GM12878 (cell line): Measurements from ENCODE around the gene TSPAN15. TPM values are rescaled to one million over a fixed set of nuclear protein-coding genes. Genes with fewer than 3 reads are reported as not detected.

Experiments
- ATAC-seq: fragments of 200-7000 bp; cut with Tn5 transposase; 3 replicates; pipeline ENCODE4 v1.9.1; 2020; ENCODE audit warnings: mild to moderate bottlenecking, moderate library complexity
- BruUV-seq: library from RNA; stranded (reverse); fragments of 400-500 nt; replicated peaks from 2 replicates; lab custom pipeline; 2021; lab: Mats Ljungman, UMichigan
- CTCF ChIA-PET: fragments of 300-600 bp; sonication (Branson Sonifier 250); formaldehyde crosslinking; extraction: SDS; loops from one replicate; lab custom pipeline; 2021; ENCODE audit warnings: inconsistent platforms; lab: Yijun Ruan, JAX
- POLR2A ChIA-PET: fragments of 350-600 bp; formaldehyde crosslinking; extraction: SDS; loops from one replicate; lab custom pipeline; 2021; ENCODE audit warnings: inconsistent platforms; lab: Charles Lee
- RAD21 ChIA-PET: fragments of 300-600 bp; sonication (Branson Sonifier 250); formaldehyde crosslinking; loops from one replicate; lab custom pipeline; 2023; ENCODE audit warnings: antibody characterized with exemption; ENCODE audit not compliant: unreplicated experiment; lab: Charles Lee
- SMC1A ChIA-PET: fragments of 300-600 bp; sonication (Branson Sonifier 250); formaldehyde crosslinking; loops from one replicate; lab custom pipeline; 2023; ENCODE audit not compliant: unreplicated experiment, uncharacterized antibody; lab: Charles Lee
- DNase-seq: peaks from one replicate; pipeline ENCODE4 v3.0.0-alpha.2; 2011; ENCODE audit warnings: low read depth, low spot score
- FAIRE-seq: peaks from 3 replicates; lab custom pipeline; 2011; peaks lifted over from hg19 to GRCh38; lab: Jason Lieb, UNC
- H2AFZ ChIP-seq: 2 replicates; pipeline ENCODE4 v1.6.0; 2011; ENCODE audit warnings: low read depth, low read length, control low read depth; ENCODE audit not compliant: control insufficient read depth
- H3K27ac ChIP-seq: 2 replicates; pipeline ENCODE4 v1.5.1; 2011; ENCODE audit warnings: control low read depth; ENCODE audit not compliant: control insufficient read depth, insufficient read depth
- H3K27me3 ChIP-seq, 2 experiments: replicated peaks in 1 of 2; 2 replicates each; pipeline versions ENCODE4 v1.6.0 to v1.6.1; 2011; ENCODE audit warnings: low read length in 1 of 2; ENCODE audit not compliant: control insufficient read depth in 2 of 2, insufficient read depth in 2 of 2
- H3K36me3 ChIP-seq, 2 experiments: 2 replicates each; pipeline ENCODE4 v1.5.1; 2011; ENCODE audit warnings: low read length in 1 of 2; ENCODE audit not compliant: control insufficient read depth in 2 of 2, insufficient read depth in 2 of 2
- H3K4me1 ChIP-seq: 2 replicates; pipeline ENCODE4 v1.6.1; 2011; ENCODE audit warnings: mild to moderate bottlenecking, low read length, moderate library complexity, mixed read lengths; ENCODE audit not compliant: control insufficient read depth, insufficient read depth
- H3K4me2 ChIP-seq: 2 replicates; pipeline ENCODE4 v1.6.0; 2011; ENCODE audit warnings: control low read depth; ENCODE audit not compliant: control insufficient read depth, insufficient read depth
- H3K4me3 ChIP-seq: fragments of 200-600 bp; sonication (generic); 2 replicates; pipeline ENCODE4 v1.5.1; 2016
- H3K79me2 ChIP-seq: 2 replicates; pipeline ENCODE4 v1.6.0; 2011; ENCODE audit warnings: low read length; ENCODE audit not compliant: control insufficient read depth, insufficient read depth
- H3K9ac ChIP-seq: 2 replicates; pipeline ENCODE4 v1.8.0; 2011; ENCODE audit warnings: low read length, control low read depth, mixed read lengths; ENCODE audit not compliant: control insufficient read depth, insufficient read depth
- H3K9me3 ChIP-seq: replicated peaks from 3 replicates; pipeline ENCODE4 v1.5.1; 2011; ENCODE audit warnings: mild to moderate bottlenecking, low read length; ENCODE audit not compliant: control insufficient read depth, insufficient read depth
- H4K20me1 ChIP-seq: 2 replicates; pipeline ENCODE4 v1.6.0; 2011; ENCODE audit not compliant: control insufficient read depth, insufficient read depth
- CBFB ChIP-seq: IDR thresholded peaks from 2 replicates; pipeline ENCODE4 v1.6.1; 2016; ENCODE audit warnings: antibody characterized with exemption, low read depth
- CHD1 ChIP-seq: IDR thresholded peaks from 2 replicates; pipeline ENCODE4 v1.6.1; 2012; ENCODE audit warnings: low read depth, low read length, improper control_type of control experiment
- ESRRA ChIP-seq: IDR thresholded peaks from 2 replicates; pipeline ENCODE4 v1.6.1; 2012; ENCODE audit warnings: mild to moderate bottlenecking, low read length, improper control_type of control experiment
- FOXM1 ChIP-seq: IDR thresholded peaks from 2 replicates; pipeline ENCODE4 v1.6.1; 2012; ENCODE audit warnings: low read depth, mild to moderate bottlenecking, inconsistent platforms, low read length, moderate library complexity
- RELA ChIP-seq: fragments of 450-650 bp; IDR thresholded peaks from 2 replicates; pipeline ENCODE4 v1.8.0; 2014; ENCODE audit warnings: borderline replicate concordance; ENCODE audit not compliant: partially characterized antibody
- SMAD1 ChIP-seq: fragments of 450-650 bp; IDR thresholded peaks from 2 replicates; pipeline ENCODE4 v1.6.1; 2018; ENCODE audit warnings: mild to moderate bottlenecking, low read depth; ENCODE audit not compliant: partially characterized antibody
- SREBF2 ChIP-seq: IDR thresholded peaks from 2 replicates; pipeline ENCODE4 v1.6.1; 2012; ENCODE audit warnings: mild to moderate bottlenecking, low read length
- ZBTB33 ChIP-seq: fragments of 450-650 bp; IDR thresholded peaks from 2 replicates; pipeline ENCODE4 v1.6.1; 2017; ENCODE audit warnings: mild to moderate bottlenecking
- ZNF217 ChIP-seq: fragments of 450-650 bp; IDR thresholded peaks from 2 replicates; pipeline ENCODE4 v1.6.1; 2017; ENCODE audit warnings: antibody characterized with exemption, mild to moderate bottlenecking
- WGBS: methylation state at CpG from one replicate; pipeline ENCODE4 v1.1.6; 2016; ENCODE audit warnings: low lambda C conversion rate; ENCODE audit not compliant: insufficient replicate concordance, insufficient coverage; ENCODE audit errors: missing lambda C conversion rate; 5-methylcytosine and 5-hydroxymethylcytosine counted together
- in situ Hi-C: fragments of 300-500 bp; cut with MboI; formaldehyde crosslinking; loops from 9 replicates; pipeline ENCODE4 v1.14.3; 2018; ENCODE audit warnings: mixed read lengths
- intact Hi-C: fragments of 100-400 bp; cut with micrococcal nuclease; formaldehyde crosslinking; loops from one replicate; pipeline ENCODE4 v1.14.2; 2022; ENCODE audit not compliant: unreplicated experiment
- polyA plus RNA-seq, 11 experiments: library from polyadenylated mRNA; depleted of rRNA in 4 of 11; unstranded in 6 of 11; stranded (reverse) in 5 of 11; fragments of >200 nt; fragmentation: Nextera tagmentation in 4 of 11; fragmentation: Illumina TruSeq in 1 of 11; extraction: Ambion mirVana in 4 of 11; extraction: Trizol in 1 of 11; gene quantifications; 1 replicate in 1 of 11; 2 replicates in 10 of 11; pipeline versions ENCODE4 v1.2.1 to v1.2.3, GENCODE V29; 2011 to 2016; ENCODE audit warnings: inconsistent platforms in 2 of 11, missing spikeins in 2 of 11, low read depth in 1 of 11
- total RNA-seq, 4 experiments: library from RNA; depleted of rRNA in 3 of 4; stranded (reverse); fragments of >200 nt in 3 of 4; fragmentation: Illumina TruSeq in 1 of 4; extraction: Trizol in 1 of 4; gene quantifications; 2 replicates each; pipeline versions ENCODE4 v1.2.1 to v1.2.3, GENCODE V29; 2013 to 2021
- TF ChIP-seq, protein P1 (sequence below): fragments of 450-650 bp; conservative IDR thresholded peaks from 2 replicates; pipeline ENCODE4 v1.6.1; 2017; ENCODE audit warnings: mild to moderate bottlenecking, moderate library complexity
- TF ChIP-seq, protein P2 (sequence below): fragments of 450-650 bp; IDR thresholded peaks from 2 replicates; pipeline ENCODE4 v1.6.1; 2017; ENCODE audit warnings: borderline replicate concordance

TSPAN15 gene
- total and polyA plus RNA-seq, 10 of the 15 experiments (the other 5 are each of a cell fraction or from before 2014, with no cell fraction given) = 1.3 to 8.5 (median 2.4) TPM; not detected in 2

DNA sequence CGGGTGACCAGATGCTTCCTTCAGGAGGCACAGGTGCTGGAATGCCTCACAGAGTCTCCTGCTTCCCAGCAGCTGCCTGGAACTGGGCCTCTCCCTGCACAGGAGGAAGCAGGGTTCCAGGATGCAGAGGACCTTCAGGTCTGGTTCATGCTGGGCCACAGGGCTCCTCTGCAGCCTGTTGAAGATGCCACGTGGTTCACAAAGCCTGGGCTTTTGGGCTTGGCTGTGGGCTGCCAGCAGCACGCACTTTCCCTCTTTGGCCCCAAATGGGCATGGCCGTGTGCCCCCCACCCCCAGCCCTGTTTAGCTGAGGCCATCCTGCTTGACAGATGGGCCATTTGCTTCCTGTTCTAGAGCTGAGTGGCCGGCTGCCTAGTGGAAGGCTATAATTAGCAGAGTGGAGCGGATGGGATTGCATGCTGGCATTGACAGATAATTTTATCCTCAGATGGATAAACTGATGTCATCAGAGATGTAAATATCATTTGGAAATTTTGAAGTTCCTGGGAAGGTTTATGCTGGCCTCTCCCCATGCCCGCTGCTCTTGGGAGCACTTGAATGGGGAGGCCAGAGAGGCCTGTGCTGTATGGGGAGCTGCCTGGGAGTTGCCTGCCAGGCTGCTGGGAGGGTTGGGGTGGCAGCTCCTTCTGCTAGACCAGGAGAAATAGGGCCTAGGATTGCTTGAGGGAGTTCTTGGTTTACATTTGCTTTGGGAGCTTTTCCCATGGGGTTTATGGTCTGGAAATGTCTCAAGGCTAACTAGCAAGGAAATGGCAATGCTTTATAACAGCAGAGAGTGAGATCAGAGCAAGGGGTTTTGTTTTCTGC lies 28.2 kb downstream of the TSPAN15 start:
- ChIA-PET SMC1A (no interaction called here), RAD21 (interaction anchor here (0.6 kb wide), 1 partner anchor 815 kb away, joined by 3 read pairs; no protein-coding TSS in a partner anchor), CTCF (interaction anchor here (1.2 kb wide), 1 partner anchor 8 kb away, joined by 3 read pairs; no protein-coding TSS in a partner anchor), POLR2A (no interaction called here)
- no peaks in the 10 kb centered on the region for H3K27me3 ChIP-seq
- no peak for ATAC-seq
- H3K9ac ChIP-seq = no peak overlapping the region
- 25% methylated on average over 7 of the region's 7 CpGs for WGBS
- no peaks in the 10 kb centered on the region for H3K9me3 ChIP-seq
- H3K4me2 ChIP-seq = no peak overlapping the region
- DNase-seq = no peak
- no peak for FAIRE-seq
- no peaks in the 10 kb centered on the region for H3K36me3 ChIP-seq
- intact Hi-C loops (no loop called here), in situ Hi-C loops (no loop called here)
- no TSS peak for BruUV-seq
- H3K4me3 ChIP-seq = no peak overlapping the region
- no peaks in the 10 kb centered on the region for H4K20me1 ChIP-seq
- no peak overlapping the region for H3K27ac ChIP-seq
- H2AFZ ChIP-seq = no peak overlapping the region
- TF ChIP-seq ZBTB33 (no peak), CBFB (no peak)
- H3K79me2 ChIP-seq = no peaks in the 10 kb centered on the region
- peaks cover 11% of the 10 kb centered on the region for H3K4me1 ChIP-seq

DNA sequence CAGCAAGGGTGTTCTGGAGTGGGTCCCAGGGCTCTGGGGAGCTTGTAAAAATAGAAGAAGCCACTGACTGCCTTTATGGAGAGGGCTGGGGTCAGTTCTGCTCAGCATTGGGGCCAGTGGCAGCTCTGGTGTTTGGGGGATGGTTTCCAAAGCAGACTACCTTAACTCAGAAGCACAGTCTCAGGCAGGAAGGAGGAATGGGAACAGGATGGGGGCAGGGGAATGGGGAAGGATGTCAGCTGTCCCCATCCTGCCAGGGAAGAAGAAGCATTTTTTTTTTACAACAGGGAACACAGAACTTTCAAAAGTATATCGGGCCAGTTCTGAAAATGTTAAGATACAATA lies 28.8 kb downstream of the TSPAN15 start:
- FAIRE-seq (no peak), ATAC-seq (no peak), DNase-seq (no peak)
- Histone ChIP-seq H3K27me3 (no peaks in the 10 kb centered on the region), H3K4me2 (no peak overlapping the region), H3K9ac (no peak overlapping the region), H3K79me2 (no peaks in the 10 kb centered on the region), H3K9me3 (no peaks in the 10 kb centered on the region), H3K4me3 (no peak overlapping the region), H3K27ac (no peak overlapping the region), H3K36me3 (no peaks in the 10 kb centered on the region), H4K20me1 (no peaks in the 10 kb centered on the region), H2AFZ (no peak overlapping the region), H3K4me1 (peaks cover 11% of the 10 kb centered on the region)
- CTCF ChIA-PET = interaction anchor here (1.2 kb wide), 1 partner anchor 9 kb away, joined by 3 read pairs; no protein-coding TSS in a partner anchor
- in situ Hi-C loops (no loop called here), intact Hi-C loops (no loop called here)
- POLR2A ChIA-PET = no interaction called here
- WGBS = 6% methylated on average over 1 of the region's 1 CpG
- BruUV-seq = no TSS peak
- SMC1A ChIA-PET = no interaction called here
- RAD21 ChIA-PET = interaction anchor here (0.6 kb wide), 1 partner anchor 815 kb away, joined by 3 read pairs; no protein-coding TSS in a partner anchor
- TF ChIP-seq SREBF2 (no peak), ESRRA (no peak), RELA (no peak), SMAD1 (no peak), CHD1 (no peak), FOXM1 (no peak), ZNF217 (no peak)
- TF ChIP-seq, protein P1, sequence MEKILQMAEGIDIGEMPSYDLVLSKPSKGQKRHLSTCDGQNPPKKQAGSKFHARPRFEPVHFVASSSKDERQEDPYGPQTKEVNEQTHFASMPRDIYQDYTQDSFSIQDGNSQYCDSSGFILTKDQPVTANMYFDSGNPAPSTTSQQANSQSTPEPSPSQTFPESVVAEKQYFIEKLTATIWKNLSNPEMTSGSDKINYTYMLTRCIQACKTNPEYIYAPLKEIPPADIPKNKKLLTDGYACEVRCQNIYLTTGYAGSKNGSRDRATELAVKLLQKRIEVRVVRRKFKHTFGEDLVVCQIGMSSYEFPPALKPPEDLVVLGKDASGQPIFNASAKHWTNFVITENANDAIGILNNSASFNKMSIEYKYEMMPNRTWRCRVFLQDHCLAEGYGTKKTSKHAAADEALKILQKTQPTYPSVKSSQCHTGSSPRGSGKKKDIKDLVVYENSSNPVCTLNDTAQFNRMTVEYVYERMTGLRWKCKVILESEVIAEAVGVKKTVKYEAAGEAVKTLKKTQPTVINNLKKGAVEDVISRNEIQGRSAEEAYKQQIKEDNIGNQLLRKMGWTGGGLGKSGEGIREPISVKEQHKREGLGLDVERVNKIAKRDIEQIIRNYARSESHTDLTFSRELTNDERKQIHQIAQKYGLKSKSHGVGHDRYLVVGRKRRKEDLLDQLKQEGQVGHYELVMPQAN = no peak
- TF ChIP-seq, protein P2, sequence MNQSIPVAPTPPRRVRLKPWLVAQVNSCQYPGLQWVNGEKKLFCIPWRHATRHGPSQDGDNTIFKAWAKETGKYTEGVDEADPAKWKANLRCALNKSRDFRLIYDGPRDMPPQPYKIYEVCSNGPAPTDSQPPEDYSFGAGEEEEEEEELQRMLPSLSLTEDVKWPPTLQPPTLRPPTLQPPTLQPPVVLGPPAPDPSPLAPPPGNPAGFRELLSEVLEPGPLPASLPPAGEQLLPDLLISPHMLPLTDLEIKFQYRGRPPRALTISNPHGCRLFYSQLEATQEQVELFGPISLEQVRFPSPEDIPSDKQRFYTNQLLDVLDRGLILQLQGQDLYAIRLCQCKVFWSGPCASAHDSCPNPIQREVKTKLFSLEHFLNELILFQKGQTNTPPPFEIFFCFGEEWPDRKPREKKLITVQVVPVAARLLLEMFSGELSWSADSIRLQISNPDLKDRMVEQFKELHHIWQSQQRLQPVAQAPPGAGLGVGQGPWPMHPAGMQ = no peak
